ENCODE measurements around the gene PLEKHB2.

DNA sequence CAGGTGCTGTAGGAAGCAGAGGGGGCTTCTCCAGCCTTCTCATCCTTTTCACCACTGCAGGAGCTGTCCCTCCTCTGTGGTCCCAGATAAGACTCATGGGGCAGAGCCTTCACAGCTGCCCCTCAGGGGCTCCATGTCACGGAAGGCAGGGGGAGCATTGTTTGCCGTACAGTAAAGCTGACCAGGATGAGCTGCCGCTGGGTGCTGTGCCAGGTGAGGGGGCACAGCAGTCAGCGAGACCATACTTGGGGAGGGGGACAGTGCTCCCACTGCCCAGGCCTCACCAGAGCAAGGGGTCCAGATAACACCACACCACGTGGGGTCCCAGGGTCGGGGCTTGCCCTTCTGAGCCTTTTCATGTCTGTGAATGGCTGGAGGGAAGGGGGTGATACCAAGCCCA is 46.3 kb downstream of the PLEKHB2 start:
- TF ChIP-seq, protein P1, sequence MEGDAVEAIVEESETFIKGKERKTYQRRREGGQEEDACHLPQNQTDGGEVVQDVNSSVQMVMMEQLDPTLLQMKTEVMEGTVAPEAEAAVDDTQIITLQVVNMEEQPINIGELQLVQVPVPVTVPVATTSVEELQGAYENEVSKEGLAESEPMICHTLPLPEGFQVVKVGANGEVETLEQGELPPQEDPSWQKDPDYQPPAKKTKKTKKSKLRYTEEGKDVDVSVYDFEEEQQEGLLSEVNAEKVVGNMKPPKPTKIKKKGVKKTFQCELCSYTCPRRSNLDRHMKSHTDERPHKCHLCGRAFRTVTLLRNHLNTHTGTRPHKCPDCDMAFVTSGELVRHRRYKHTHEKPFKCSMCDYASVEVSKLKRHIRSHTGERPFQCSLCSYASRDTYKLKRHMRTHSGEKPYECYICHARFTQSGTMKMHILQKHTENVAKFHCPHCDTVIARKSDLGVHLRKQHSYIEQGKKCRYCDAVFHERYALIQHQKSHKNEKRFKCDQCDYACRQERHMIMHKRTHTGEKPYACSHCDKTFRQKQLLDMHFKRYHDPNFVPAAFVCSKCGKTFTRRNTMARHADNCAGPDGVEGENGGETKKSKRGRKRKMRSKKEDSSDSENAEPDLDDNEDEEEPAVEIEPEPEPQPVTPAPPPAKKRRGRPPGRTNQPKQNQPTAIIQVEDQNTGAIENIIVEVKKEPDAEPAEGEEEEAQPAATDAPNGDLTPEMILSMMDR (IDR thresholded peaks at IDR 0.05): no peak
- TF ChIP-seq EZH2 (IDR thresholded peaks at IDR 0.05; ENCODE audit: borderline replicate concordance, insufficient read depth, low read depth, low read length, poor library complexity, severe bottlenecking): no peak

Measured in B cell (primary cell).